ENCODE results near the gene XAF1.

DNA sequence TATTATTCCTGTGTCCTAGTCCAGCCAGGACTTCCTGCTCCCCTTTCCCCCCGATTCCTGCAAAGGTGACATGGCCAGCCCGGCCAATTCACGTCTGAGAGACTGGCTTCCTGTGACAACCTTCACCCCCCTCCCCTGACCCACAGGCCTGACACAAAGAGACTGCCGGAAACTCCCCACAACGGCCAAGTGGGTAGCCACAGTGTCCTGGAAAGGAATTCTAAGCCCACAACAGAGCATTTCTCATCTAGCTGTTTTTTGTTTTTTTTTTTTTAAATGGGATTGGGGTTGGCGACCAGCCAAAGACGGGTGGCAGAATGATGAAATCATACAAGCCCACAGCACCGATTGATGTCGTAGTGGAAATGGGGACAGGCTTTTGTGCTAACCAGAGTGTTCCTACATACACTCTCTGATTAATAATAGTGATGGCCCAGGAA lies 2.8 kb upstream of the XAF1 start:
- TF ChIP-seq CTCF (IDR thresholded peaks at IDR 0.05 in 4 of 5, conservative IDR thresholded peaks at IDR 0.05 in 1 of 5): no peak
- TF ChIP-seq POLR2A (IDR thresholded peaks at IDR 0.05): no peak

Measured in gastrocnemius medialis (tissue), 4 donors.